Measurements from ENCODE around the gene OSBP2.

DNA sequence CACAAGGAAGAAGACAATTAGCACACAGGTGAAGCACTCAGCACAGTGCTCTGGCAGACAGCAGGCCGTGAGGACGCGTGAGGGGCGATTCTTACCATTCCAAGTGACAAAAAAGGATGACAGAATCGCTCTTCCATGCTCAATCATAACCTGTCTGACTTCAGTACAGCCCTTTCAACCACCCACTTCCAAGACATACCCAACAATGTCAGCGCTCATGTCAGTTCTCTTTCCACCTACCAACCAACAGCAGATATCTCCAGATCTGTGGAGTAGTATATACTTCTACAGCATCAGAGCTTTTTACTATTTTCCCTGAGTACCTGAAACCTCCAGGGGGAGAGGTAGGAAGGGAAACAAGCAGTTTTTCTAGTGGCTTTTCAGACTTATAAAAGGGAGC is 233.7 kb downstream of the OSBP2 start:
- TF ChIP-seq, protein P1, sequence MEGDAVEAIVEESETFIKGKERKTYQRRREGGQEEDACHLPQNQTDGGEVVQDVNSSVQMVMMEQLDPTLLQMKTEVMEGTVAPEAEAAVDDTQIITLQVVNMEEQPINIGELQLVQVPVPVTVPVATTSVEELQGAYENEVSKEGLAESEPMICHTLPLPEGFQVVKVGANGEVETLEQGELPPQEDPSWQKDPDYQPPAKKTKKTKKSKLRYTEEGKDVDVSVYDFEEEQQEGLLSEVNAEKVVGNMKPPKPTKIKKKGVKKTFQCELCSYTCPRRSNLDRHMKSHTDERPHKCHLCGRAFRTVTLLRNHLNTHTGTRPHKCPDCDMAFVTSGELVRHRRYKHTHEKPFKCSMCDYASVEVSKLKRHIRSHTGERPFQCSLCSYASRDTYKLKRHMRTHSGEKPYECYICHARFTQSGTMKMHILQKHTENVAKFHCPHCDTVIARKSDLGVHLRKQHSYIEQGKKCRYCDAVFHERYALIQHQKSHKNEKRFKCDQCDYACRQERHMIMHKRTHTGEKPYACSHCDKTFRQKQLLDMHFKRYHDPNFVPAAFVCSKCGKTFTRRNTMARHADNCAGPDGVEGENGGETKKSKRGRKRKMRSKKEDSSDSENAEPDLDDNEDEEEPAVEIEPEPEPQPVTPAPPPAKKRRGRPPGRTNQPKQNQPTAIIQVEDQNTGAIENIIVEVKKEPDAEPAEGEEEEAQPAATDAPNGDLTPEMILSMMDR (IDR thresholded peaks at IDR 0.05): no peak
- TF ChIP-seq POLR2A (IDR thresholded peaks at IDR 0.05): no peak

Data from right lobe of liver (tissue), 4 donors.